OCI-LY1 (cell line): ENCODE results near the gene COMMD1.

Experiments
- H2AFZ ChIP-seq: fragments of 200-600 bp; sonication (generic), shearing (Covaris generic); 2 replicates; pipeline ENCODE4 v1.6.0; 2014; ENCODE audit warnings: antibody characterized with exemption, mild to moderate bottlenecking, low read length
- H3F3A ChIP-seq: fragments of 200-600 bp; sonication (generic), shearing (Covaris generic); 2 replicates; pipeline ENCODE4 v1.6.0; 2014; ENCODE audit warnings: mild to moderate bottlenecking, antibody characterized with exemption, low read length, moderate library complexity; ENCODE audit not compliant: insufficient read depth
- H3K27ac ChIP-seq: fragments of 200-600 bp; sonication (generic); 2 replicates; pipeline ENCODE4 v1.5.1; 2014; ENCODE audit warnings: low read length, mixed run types, mild to moderate bottlenecking, low read depth; ENCODE audit not compliant: poor library complexity, severe bottlenecking
- H3K27me3 ChIP-seq: fragments of 200-600 bp; sonication (generic); 2 replicates; pipeline ENCODE4 v1.6.0; 2014; ENCODE audit warnings: antibody characterized with exemption, mild to moderate bottlenecking, low read length, moderate library complexity; ENCODE audit not compliant: insufficient read depth
- H3K36me3 ChIP-seq: fragments of 200-600 bp; sonication (generic); 2 replicates; pipeline ENCODE4 v1.6.1; 2014; ENCODE audit warnings: mild to moderate bottlenecking, antibody characterized with exemption, low read length, moderate library complexity, mixed read lengths; ENCODE audit not compliant: insufficient read depth
- H3K4me1 ChIP-seq: fragments of 200-600 bp; sonication (generic); 2 replicates; pipeline ENCODE4 v1.5.1; 2014; ENCODE audit warnings: mild to moderate bottlenecking, low read length, moderate library complexity; ENCODE audit not compliant: insufficient read depth, severe bottlenecking
- H3K4me2 ChIP-seq: fragments of 200-600 bp; sonication (generic), shearing (Covaris generic); 2 replicates; pipeline ENCODE4 v1.6.1; 2014; ENCODE audit warnings: low read length
- H3K4me3 ChIP-seq: fragments of 200-600 bp; sonication (generic); 2 replicates; pipeline ENCODE4 v1.5.1; 2014; ENCODE audit warnings: low read length, low read depth, mild to moderate bottlenecking, mixed read lengths; ENCODE audit not compliant: poor library complexity, severe bottlenecking
- H3K79me2 ChIP-seq: fragments of 200-600 bp; shearing (Covaris generic); 2 replicates; pipeline ENCODE4 v1.6.1; 2016; ENCODE audit warnings: mixed run types, low read length, mixed read lengths; ENCODE audit not compliant: insufficient read depth
- H3K9ac ChIP-seq: fragments of 200-600 bp; sonication (generic), shearing (Covaris generic); 2 replicates; pipeline ENCODE4 v1.6.1; 2014; ENCODE audit warnings: mild to moderate bottlenecking, low read length, mixed read lengths
- H3K9me2 ChIP-seq: fragments of 200-600 bp; sonication (generic), shearing (Covaris generic); 2 replicates; pipeline ENCODE4 v1.6.1; 2014; ENCODE audit warnings: low read depth, mild to moderate bottlenecking, low read length, mixed read lengths
- H3K9me3 ChIP-seq: fragments of 200-600 bp; shearing (Covaris generic); 2 replicates; pipeline ENCODE4 v1.6.1; 2014; ENCODE audit warnings: low read length, mixed read lengths
- H4K20me1 ChIP-seq: fragments of 200-600 bp; sonication (generic), shearing (Covaris generic); 2 replicates; pipeline ENCODE4 v1.6.0; 2016; ENCODE audit warnings: mild to moderate bottlenecking, low read length; ENCODE audit not compliant: insufficient read depth
- EZH2 ChIP-seq: fragments of 200-600 bp; sonication (generic), shearing (Covaris generic); IDR thresholded peaks from 2 replicates; pipeline ENCODE4 v1.8.0; 2017; ENCODE audit warnings: borderline replicate concordance, mixed run types, mild to moderate bottlenecking, antibody characterized with exemption, low read length, moderate library complexity, mixed read lengths
- TF ChIP-seq, protein P1 (sequence below): fragments of 200-600 bp; sonication (generic), shearing (Covaris generic); IDR thresholded peaks from 2 replicates; pipeline ENCODE4 v1.5.1; 2017; ENCODE audit warnings: mild to moderate bottlenecking, antibody characterized with exemption, low read length, moderate library complexity, mixed read lengths

COMMD1 gene

DNA sequence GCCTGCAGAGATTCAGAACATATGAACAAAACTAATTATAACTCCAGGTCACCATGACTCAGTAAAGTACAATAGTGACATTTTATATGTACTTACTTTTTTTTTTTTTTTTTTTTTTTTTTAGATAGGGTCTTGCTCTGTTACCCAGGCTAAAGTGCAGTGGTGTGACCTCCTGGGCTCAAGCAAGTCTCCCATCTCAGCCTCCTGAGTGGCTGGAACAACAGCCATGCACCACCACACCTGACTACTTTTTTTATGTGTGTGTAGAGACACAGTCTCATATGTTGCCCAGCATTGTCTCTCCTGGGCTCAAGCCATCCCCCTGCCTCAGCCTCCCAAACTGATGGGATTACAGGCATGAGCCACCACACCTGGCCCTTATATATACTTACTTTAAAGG is 159.8 kb downstream of the COMMD1 start:
- H3F3A ChIP-seq, result no peaks in the 10 kb centered on the region
- TF ChIP-seq, protein P1, sequence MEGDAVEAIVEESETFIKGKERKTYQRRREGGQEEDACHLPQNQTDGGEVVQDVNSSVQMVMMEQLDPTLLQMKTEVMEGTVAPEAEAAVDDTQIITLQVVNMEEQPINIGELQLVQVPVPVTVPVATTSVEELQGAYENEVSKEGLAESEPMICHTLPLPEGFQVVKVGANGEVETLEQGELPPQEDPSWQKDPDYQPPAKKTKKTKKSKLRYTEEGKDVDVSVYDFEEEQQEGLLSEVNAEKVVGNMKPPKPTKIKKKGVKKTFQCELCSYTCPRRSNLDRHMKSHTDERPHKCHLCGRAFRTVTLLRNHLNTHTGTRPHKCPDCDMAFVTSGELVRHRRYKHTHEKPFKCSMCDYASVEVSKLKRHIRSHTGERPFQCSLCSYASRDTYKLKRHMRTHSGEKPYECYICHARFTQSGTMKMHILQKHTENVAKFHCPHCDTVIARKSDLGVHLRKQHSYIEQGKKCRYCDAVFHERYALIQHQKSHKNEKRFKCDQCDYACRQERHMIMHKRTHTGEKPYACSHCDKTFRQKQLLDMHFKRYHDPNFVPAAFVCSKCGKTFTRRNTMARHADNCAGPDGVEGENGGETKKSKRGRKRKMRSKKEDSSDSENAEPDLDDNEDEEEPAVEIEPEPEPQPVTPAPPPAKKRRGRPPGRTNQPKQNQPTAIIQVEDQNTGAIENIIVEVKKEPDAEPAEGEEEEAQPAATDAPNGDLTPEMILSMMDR, result no peak
- TF ChIP-seq EZH2, result no peak
- H3K79me2 ChIP-seq, result no peaks in the 10 kb centered on the region
- H3K36me3 ChIP-seq, result no peaks in the 10 kb centered on the region
- no peaks in the 10 kb centered on the region for H4K20me1 ChIP-seq
- H3K4me2 ChIP-seq, result no peak overlapping the region
- H3K9me2 ChIP-seq, result no peaks in the 10 kb centered on the region
- no peak overlapping the region for H3K4me3 ChIP-seq
- H3K27me3 ChIP-seq, result no peaks in the 10 kb centered on the region
- no peak overlapping the region for H3K27ac ChIP-seq
- H3K9ac ChIP-seq, result no peak overlapping the region
- H2AFZ ChIP-seq, result no peak overlapping the region
- H3K4me1 ChIP-seq, result peaks cover 9% of the 10 kb centered on the region
- 0 out of 2 replicates have a peak, but pooled peaks cover 4% of the 10 kb centered on the region for H3K9me3 ChIP-seq

DNA sequence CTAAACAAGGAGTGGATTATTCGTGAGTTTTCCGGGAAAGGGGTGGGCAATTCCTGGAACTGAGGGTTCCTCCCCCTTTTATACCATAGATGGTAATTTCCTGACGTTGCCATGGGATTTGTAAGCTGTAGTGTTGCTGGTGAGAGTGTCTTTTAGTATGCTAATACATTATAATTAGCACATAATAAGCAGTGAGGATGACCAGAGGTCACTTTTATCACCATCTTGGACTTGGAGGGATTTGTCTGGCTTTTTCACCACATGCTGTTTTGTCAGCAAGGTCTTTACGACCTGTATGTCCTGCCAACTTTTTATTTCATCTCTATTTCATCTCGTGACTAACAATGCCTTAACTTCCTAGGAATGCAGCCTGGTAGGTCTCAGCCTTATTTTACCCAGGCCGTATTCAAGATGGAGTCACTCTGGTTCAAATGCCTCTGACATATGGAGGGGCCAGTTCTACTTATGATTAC is 165.7 kb downstream of the COMMD1 start:
- no peak overlapping the region for H3K4me3 ChIP-seq
- TF ChIP-seq EZH2, result no peak
- TF ChIP-seq, protein P1, result no peak

DNA sequence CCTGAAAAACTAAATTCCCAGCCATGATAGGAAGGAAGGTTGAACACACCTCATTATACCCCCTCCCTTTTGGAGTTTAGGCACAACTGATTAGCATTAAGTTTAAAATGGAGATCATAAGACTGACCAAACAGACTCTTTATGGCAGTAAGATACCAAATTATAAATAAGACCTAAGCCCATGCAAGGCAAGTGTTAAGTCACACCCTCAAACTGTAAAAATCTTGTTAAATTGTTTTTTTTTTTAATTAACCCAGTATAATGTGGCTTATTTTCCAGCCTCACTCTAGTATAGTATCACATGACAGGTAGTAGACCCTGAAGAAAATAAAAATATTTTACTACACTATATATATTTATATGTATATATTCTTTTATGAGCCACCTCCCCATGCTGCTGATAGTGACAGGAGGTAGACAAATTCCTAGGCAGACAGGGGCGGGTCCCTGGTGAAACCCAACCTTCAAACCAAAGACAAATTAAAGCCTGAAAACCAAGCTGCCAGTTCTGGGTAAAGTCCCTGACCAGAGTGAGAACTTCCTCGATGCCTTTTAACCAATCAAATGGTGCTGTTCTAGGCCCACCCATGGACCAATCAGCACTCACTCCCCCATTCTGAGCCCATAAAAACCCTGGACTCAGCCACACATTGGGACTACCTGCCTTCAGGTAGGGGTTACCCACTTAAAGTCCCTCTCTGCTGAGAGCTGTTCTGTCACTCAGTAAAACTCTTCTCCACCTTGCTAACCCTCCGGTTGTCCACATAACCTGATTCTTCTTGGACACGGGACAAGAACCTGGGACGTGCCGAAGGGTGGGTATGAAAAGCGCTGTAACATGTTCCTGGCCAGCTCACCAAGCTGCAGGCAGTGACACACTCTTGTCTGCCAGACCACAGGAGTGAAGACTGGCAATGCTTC is 166.5 kb downstream of the COMMD1 start:
- H3K4me3 ChIP-seq, result no peak overlapping the region

More for the DNA sequence above, 165.7 kb downstream of the COMMD1 start:
- Histone ChIP-seq H3K27me3 (no peaks in the 10 kb centered on the region), H3K9me3 (peaks cover 5% of the 10 kb centered on the region; the same call in 1 of the 2 replicates), H2AFZ (no peak overlapping the region), H3K9ac (no peak overlapping the region), H3K4me2 (no peak overlapping the region), H3K36me3 (peaks cover 12% of the 10 kb centered on the region), H3K79me2 (no peaks in the 10 kb centered on the region), H4K20me1 (no peaks in the 10 kb centered on the region), H3K9me2 (no peaks in the 10 kb centered on the region), H3K4me1 (peaks cover under 1% of the 10 kb centered on the region), H3K27ac (no peak overlapping the region), H3F3A (no peaks in the 10 kb centered on the region)

More for the DNA sequence above, 166.5 kb downstream of the COMMD1 start:
- H3K9me2 ChIP-seq, result no peaks in the 10 kb centered on the region
- H2AFZ ChIP-seq, result no peak overlapping the region
- peaks cover 12% of the 10 kb centered on the region for H3K36me3 ChIP-seq
- H3K9ac ChIP-seq, result no peak overlapping the region
- TF ChIP-seq, protein P1, result no peak
- no peak for TF ChIP-seq EZH2
- peaks cover 5% of the 10 kb centered on the region; the same call in 1 of the 2 replicates for H3K9me3 ChIP-seq
- peaks cover 3% of the 10 kb centered on the region for H3K4me1 ChIP-seq
- H3F3A ChIP-seq, result no peaks in the 10 kb centered on the region
- no peak overlapping the region for H3K4me2 ChIP-seq
- no peaks in the 10 kb centered on the region for H4K20me1 ChIP-seq
- no peaks in the 10 kb centered on the region for H3K79me2 ChIP-seq
- H3K27ac ChIP-seq, result no peak overlapping the region
- no peaks in the 10 kb centered on the region for H3K27me3 ChIP-seq
